K562 (cell line): ENCODE results near the gene PIF1. TPM values are rescaled to one million over a fixed set of nuclear protein-coding genes. Genes with fewer than 3 reads are reported as not detected.
A peak's percentile ranks its signal among the peaks of the same experiment; 100 is the strongest.
"Not testable (repeated sequence)": the region's sequence is repeated elsewhere in the genome, so short reads cannot be mapped to it uniquely, and the experiment has no call there.

ENCODE experiments used
- ATAC-seq: fragments of 200-7000 bp; cut with Tn5 transposase; 3 replicates; pipeline ENCODE4 v1.9.1; 2020; ENCODE audit warnings: moderate library complexity
- BruUV-seq: library from RNA; stranded (reverse); fragments of 400-500 nt; replicated peaks from 2 replicates; lab custom pipeline; 2021; lab: Mats Ljungman, UMichigan
- CTCF ChIA-PET: fragments of 300-600 bp; formaldehyde crosslinking; extraction: SDS; loops from one replicate; lab custom pipeline; 2021; ENCODE audit warnings: low intra/inter-chr PET ratio; lab: Yijun Ruan, JAX
- POLR2A ChIA-PET: fragments of 300-600, 350-650 bp; sonication (Branson Sonifier 250); formaldehyde crosslinking; extraction: SDS; loops from one replicate; lab custom pipeline; 2021; ENCODE audit warnings: antibody characterized with exemption, inconsistent platforms; lab: Yijun Ruan, JAX
- DNase-seq, 4 experiments: peaks; one replicate each; pipeline versions ENCODE4 v3.0.0 to v3.0.0-alpha.2; 2011 to 2018; ENCODE audit warnings: low spot score in 3 of 4, mixed read lengths in 3 of 4; ENCODE audit errors: extremely low read depth in 1 of 4
- FAIRE-seq: peaks from 2 replicates; lab custom pipeline; 2011; peaks lifted over from hg19 to GRCh38; lab: Jason Lieb, UNC
- H2AFZ ChIP-seq: 2 replicates; pipeline ENCODE4 v1.6.0; 2011; ENCODE audit warnings: low read depth, low read length, control low read depth, inconsistent platforms
- H3K27ac ChIP-seq: fragments of 200-600 bp; 3 replicates; pipeline ENCODE4 v1.8.0; 2011; ENCODE audit warnings: low read depth, mild to moderate bottlenecking, control low read depth, inconsistent platforms, low read length, moderate library complexity, mixed read lengths; ENCODE audit errors: extremely low read depth
- H3K27me3 ChIP-seq, 2 experiments: fragments of 300-600 bp in 1 of 2; 2 replicates in 1 of 2; 3 replicates in 1 of 2; pipeline versions ENCODE4 v1.6.0 to v1.8.0; 2011; ENCODE audit warnings: inconsistent platforms in 2 of 2, low read length in 2 of 2, mild to moderate bottlenecking in 1 of 2, mixed read lengths in 1 of 2, moderate library complexity in 1 of 2; ENCODE audit not compliant: control insufficient read depth in 2 of 2, insufficient read depth in 2 of 2
- H3K36me3 ChIP-seq: fragments of 300-600 bp; 3 replicates; pipeline ENCODE4 v1.8.0; 2011; ENCODE audit warnings: mild to moderate bottlenecking, low read length, inconsistent platforms; ENCODE audit not compliant: control insufficient read depth, insufficient read depth
- H3K4me1 ChIP-seq, 2 experiments: fragments of 200-600 bp in 1 of 2; replicated peaks in 1 of 2; 2 replicates in 1 of 2; 3 replicates in 1 of 2; pipeline versions ENCODE4 v1.5.1 to v1.8.0; 2011; ENCODE audit warnings: inconsistent platforms in 2 of 2, low read length in 2 of 2, mild to moderate bottlenecking in 1 of 2, mixed read lengths in 1 of 2, moderate library complexity in 1 of 2; ENCODE audit not compliant: control insufficient read depth in 2 of 2, insufficient read depth in 2 of 2
- H3K4me2 ChIP-seq: 2 replicates; pipeline ENCODE4 v1.6.1; 2011; ENCODE audit warnings: low read length, control low read depth, inconsistent platforms, mixed read lengths; ENCODE audit not compliant: insufficient read depth
- H3K4me3 ChIP-seq: fragments of 200-600 bp; sonication (generic), shearing (Covaris generic); 2 replicates; pipeline ENCODE4 v1.5.1; 2016; ENCODE audit warnings: control low read depth, inconsistent platforms
- H3K79me2 ChIP-seq: fragments of 200-600 bp; 3 replicates; pipeline ENCODE4 v1.8.0; 2011; ENCODE audit warnings: low read length, inconsistent platforms; ENCODE audit not compliant: control insufficient read depth, insufficient read depth
- H3K9ac ChIP-seq, 2 experiments: 2 replicates each; pipeline versions ENCODE4 v1.6.0 to v1.6.1; 2011; ENCODE audit warnings: low read depth in 2 of 2, low read length in 2 of 2, control low read depth in 1 of 2, inconsistent platforms in 1 of 2, mild to moderate bottlenecking in 1 of 2, mixed read lengths in 1 of 2; ENCODE audit not compliant: insufficient read depth in 1 of 2
- H3K9me1 ChIP-seq: one replicate; pipeline ENCODE4 v1.6.0; 2011; ENCODE audit warnings: inconsistent platforms, mild to moderate bottlenecking, low read length, moderate library complexity; ENCODE audit not compliant: control insufficient read depth, insufficient read depth
- H3K9me3 ChIP-seq: replicated peaks from 2 replicates; pipeline ENCODE4 v1.5.1; 2011; ENCODE audit warnings: low read depth, low read length, inconsistent platforms; ENCODE audit not compliant: control insufficient read depth, insufficient read depth
- H4K20me1 ChIP-seq: replicated peaks from 2 replicates; pipeline ENCODE4 v1.6.1; 2011; ENCODE audit warnings: low read length, inconsistent platforms, mixed read lengths; ENCODE audit not compliant: control insufficient read depth, insufficient read depth
- CCNT2 ChIP-seq: IDR thresholded peaks from 2 replicates; pipeline ENCODE4 v1.6.1; 2011; ENCODE audit warnings: borderline replicate concordance, low read depth, mild to moderate bottlenecking, moderate library complexity, mixed read lengths, low read length; ENCODE audit not compliant: insufficient read length; ENCODE audit errors: extremely low read depth
- CEBPB ChIP-seq: fragments of 450-650 bp; IDR thresholded peaks from 2 replicates; pipeline ENCODE4 v1.6.1; 2016; ENCODE audit warnings: missing genetic modification characterization, missing compliant biosample characterization
- CEBPG ChIP-seq, 3 experiments: fragments of 200-800 bp in 1 of 3; sonication (Bioruptor generic) in 1 of 3; sonication (generic) in 1 of 3; formaldehyde crosslinking in 1 of 3; IDR thresholded peaks in 2 of 3; conservative IDR thresholded peaks in 1 of 3; 2 replicates each; pipeline versions ENCODE4 v1.6.1 to v1.8.0; 2016 to 2022; ENCODE audit warnings: missing compliant biosample characterization in 2 of 3, missing genetic modification characterization in 2 of 3, mild to moderate bottlenecking in 1 of 3, missing genetic modification reagents in 1 of 3
- WGBS: fragments of 100-300 bp; shearing (Covaris generic); methylation state at CpG from one replicate; pipeline ENCODE4 v1.1.6; 2016; ENCODE audit warnings: low coverage, mixed read lengths; ENCODE audit not compliant: insufficient coverage; ENCODE audit errors: missing lambda C conversion rate; 5-methylcytosine and 5-hydroxymethylcytosine counted together
- in situ Hi-C: fragments of 300-500 bp; cut with MboI; formaldehyde crosslinking; loops from 4 replicates; pipeline ENCODE4 v1.15.0; 2018; ENCODE audit warnings: inconsistent platforms, mixed read lengths
- intact Hi-C: fragments of 100-400 bp; cut with micrococcal nuclease; formaldehyde crosslinking; loops from 2 replicates; pipeline ENCODE4 v1.14.2; 2022
- polyA plus RNA-seq, 8 experiments: library from polyadenylated mRNA; depleted of rRNA in 4 of 8; stranded (reverse) in 5 of 8; unstranded in 3 of 8; fragments of >200 nt; fragmentation: Nextera tagmentation in 2 of 8; fragmentation: Illumina TruSeq in 1 of 8; extraction: Ambion mirVana in 2 of 8; extraction: Trizol in 1 of 8; gene quantifications; 2 replicates each; pipeline versions ENCODE4 v1.2.1 to v1.2.3, GENCODE V29; 2011 to 2014; ENCODE audit warnings: inconsistent platforms in 1 of 8, missing spikeins in 1 of 8
- total RNA-seq, 7 experiments: library from RNA; depleted of rRNA in 6 of 7; stranded (reverse); fragments of >200 nt in 6 of 7; fragmentation: Illumina TruSeq in 2 of 7; extraction: Trizol in 2 of 7; gene quantifications; 2 replicates each; pipeline versions ENCODE4 v1.2.1 to v1.2.3, GENCODE V29; 2011 to 2021; ENCODE audit warnings: low replicate concordance in 1 of 7

Gene PIF1
- total and polyA plus RNA-seq, 9 of the 15 experiments (the other 6 are each of a cell fraction or from before 2014, with no cell fraction given), result 1.1 to 37.9 (median 11.5) TPM

GRCh38 chr15:64795299-64795698, 30.1 kb downstream of the PIF1 start:
- WGBS, result 13% methylated on average over 6 of the region's 7 CpGs
- H3K27me3 ChIP-seq, result peaks cover 0 to 10% of the 10 kb centered on the region in 2 experiments; a peak in 1 of 5 replicates
- BruUV-seq, in situ Hi-C loops, H3K4me2 ChIP-seq, H3K36me3 ChIP-seq, FAIRE-seq, H3K9ac ChIP-seq, H3K9me3 ChIP-seq, H2AFZ ChIP-seq, ATAC-seq, intact Hi-C loops, DNase-seq, H4K20me1 ChIP-seq, H3K79me2 ChIP-seq, H3K4me1 ChIP-seq, H3K9me1 ChIP-seq, CTCF ChIA-PET, H3K27ac ChIP-seq, H3K4me3 ChIP-seq: not testable (repeated sequence)
- POLR2A ChIA-PET, result interaction anchor here (0.7 to 1.0 kb wide), 3 partner anchors 14 to 175 kb away, joined by 3 to 5 read pairs (median 3); partner anchors contain the start of gene PIF1
- 0 out of 2 replicates have a peak, but pooled peaks have one; percentile 24 for TF ChIP-seq CEBPG (CRISPR knock-in tag; IDR thresholded peaks at IDR 0.05)
- peak; percentile 12 to 53; a peak in 2 of 4 replicates for TF ChIP-seq CEBPG (tag; conservative IDR thresholded peaks at IDR 0.05 in 1 of 2, IDR thresholded peaks at IDR 0.05 in 1 of 2)
- peak; percentile 71 for TF ChIP-seq CEBPB (tag)

- Histone ChIP-seq H3K27me3 (peaks cover 0 to 10% of the 10 kb centered on the region in 2 experiments; a peak in 1 of 5 replicates), H3K36me3 (no peaks in the 10 kb centered on the region), H3K9ac (no peak overlapping the region), H3K4me1 (no peaks in the 10 kb centered on the region; a peak in 1 of 5 replicates), H3K9me1 (no peaks in the 10 kb centered on the region), H3K9me3 (no peaks in the 10 kb centered on the region), H4K20me1 (no peaks in the 10 kb centered on the region), H3K79me2 (no peaks in the 10 kb centered on the region), H3K27ac (no peak overlapping the region), H3K4me3 (no peak overlapping the region), H2AFZ (no peak overlapping the region), H3K4me2 (no peak overlapping the region)
- FAIRE-seq (no peak), ATAC-seq (no peak), DNase-seq (no peak)
- in situ Hi-C loops, result no loop called here
- TF ChIP-seq CCNT2, result no peak
- WGBS, result 10% methylated on average over 3 of the region's 3 CpGs
- ChIA-PET POLR2A (interaction anchor here (0.6 kb wide), 1 partner anchor 84 kb away, joined by 3 read pairs; no protein-coding TSS in a partner anchor), CTCF (no interaction called here)
- intact Hi-C loops, result no loop called here
- no TSS peak for BruUV-seq
Observed at GRCh38 chr15:64792282-64792681, 33.2 kb downstream of the PIF1 start.
